GM12878 (cell line): Measurements from ENCODE around the gene FSIP1.

Experiments
- ATF7 ChIP-seq: fragments of 450-650 bp; IDR thresholded peaks from 2 replicates; pipeline ENCODE4 v1.6.1; 2016; ENCODE audit warnings: low read depth, mild to moderate bottlenecking
- EED ChIP-seq: sonication (generic); IDR thresholded peaks from 2 replicates; pipeline ENCODE4 v1.6.1; 2016; ENCODE audit warnings: antibody characterized with exemption, low read depth
- MYC ChIP-seq: IDR thresholded peaks from 2 replicates; pipeline ENCODE4 v1.6.1; 2011; ENCODE audit warnings: mild to moderate bottlenecking, low read length, moderate library complexity, inconsistent platforms; ENCODE audit not compliant: insufficient read depth, insufficient replicate concordance, insufficient read length, severe bottlenecking
- NFXL1 ChIP-seq: fragments of 450-650 bp; IDR thresholded peaks from 2 replicates; pipeline ENCODE4 v1.6.1; 2017; ENCODE audit warnings: antibody characterized with exemption, mild to moderate bottlenecking, borderline replicate concordance
- RCOR1 ChIP-seq: conservative IDR thresholded peaks from 2 replicates; pipeline ENCODE4 v1.6.1; 2012; ENCODE audit warnings: low read depth, low read length, improper control_type of control experiment
- SP1 ChIP-seq: IDR thresholded peaks from one replicate; pipeline ENCODE4 v1.6.1; 2011; ENCODE audit warnings: low read depth, low read length
- USF2 ChIP-seq: IDR thresholded peaks from 2 replicates; pipeline ENCODE4 v1.6.1; 2011; ENCODE audit warnings: low read depth, low read length, improper control_type of control experiment, borderline replicate concordance
- YY1 ChIP-seq: IDR thresholded peaks from 2 replicates; pipeline ENCODE4 v1.6.1; 2011; ENCODE audit warnings: low read depth, mild to moderate bottlenecking, low read length
- TF ChIP-seq, protein P1 (sequence below), 3 experiments: IDR thresholded peaks in 2 of 3; conservative IDR thresholded peaks in 1 of 3; 2 replicates each; pipeline ENCODE4 v1.5.1; 2011; ENCODE audit warnings: low read depth in 3 of 3, low read length in 3 of 3, mild to moderate bottlenecking in 3 of 3, control low read depth in 2 of 3, moderate library complexity in 2 of 3, inconsistent platforms in 1 of 3, mixed read lengths in 1 of 3; ENCODE audit not compliant: control insufficient read depth in 2 of 3, insufficient read depth in 1 of 3; ENCODE audit errors: extremely low read depth in 1 of 3
- TF ChIP-seq, protein P2 (sequence below): fragments of 450-650 bp; formaldehyde crosslinking; IDR thresholded peaks from 2 replicates; pipeline ENCODE4 v1.4.0; 2022; ENCODE audit warnings: mild to moderate bottlenecking, moderate library complexity
- TF ChIP-seq, protein P3 (sequence below): IDR thresholded peaks from 2 replicates; pipeline ENCODE4 v1.6.1; 2012; ENCODE audit warnings: mild to moderate bottlenecking, low read depth, low read length

DNA sequence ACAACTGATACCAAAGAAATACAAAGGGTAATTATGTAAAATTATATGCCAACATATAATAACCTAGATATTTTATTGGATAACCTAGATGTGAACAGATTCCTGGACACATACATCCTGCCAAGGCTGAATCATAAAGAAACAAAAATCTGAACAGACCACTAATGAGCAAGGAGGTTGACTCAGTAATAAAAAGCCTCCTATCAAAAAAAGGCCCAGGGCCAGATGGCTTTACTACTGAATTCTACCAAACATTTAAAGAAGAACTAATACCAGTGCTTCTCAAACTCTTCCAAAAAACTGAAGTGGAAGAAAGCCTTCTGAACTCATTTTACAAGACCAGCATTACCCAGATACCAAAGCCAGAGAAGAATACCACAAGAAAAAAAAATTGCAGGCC is 169.4 kb downstream of the FSIP1 start:
- TF ChIP-seq, protein P1, sequence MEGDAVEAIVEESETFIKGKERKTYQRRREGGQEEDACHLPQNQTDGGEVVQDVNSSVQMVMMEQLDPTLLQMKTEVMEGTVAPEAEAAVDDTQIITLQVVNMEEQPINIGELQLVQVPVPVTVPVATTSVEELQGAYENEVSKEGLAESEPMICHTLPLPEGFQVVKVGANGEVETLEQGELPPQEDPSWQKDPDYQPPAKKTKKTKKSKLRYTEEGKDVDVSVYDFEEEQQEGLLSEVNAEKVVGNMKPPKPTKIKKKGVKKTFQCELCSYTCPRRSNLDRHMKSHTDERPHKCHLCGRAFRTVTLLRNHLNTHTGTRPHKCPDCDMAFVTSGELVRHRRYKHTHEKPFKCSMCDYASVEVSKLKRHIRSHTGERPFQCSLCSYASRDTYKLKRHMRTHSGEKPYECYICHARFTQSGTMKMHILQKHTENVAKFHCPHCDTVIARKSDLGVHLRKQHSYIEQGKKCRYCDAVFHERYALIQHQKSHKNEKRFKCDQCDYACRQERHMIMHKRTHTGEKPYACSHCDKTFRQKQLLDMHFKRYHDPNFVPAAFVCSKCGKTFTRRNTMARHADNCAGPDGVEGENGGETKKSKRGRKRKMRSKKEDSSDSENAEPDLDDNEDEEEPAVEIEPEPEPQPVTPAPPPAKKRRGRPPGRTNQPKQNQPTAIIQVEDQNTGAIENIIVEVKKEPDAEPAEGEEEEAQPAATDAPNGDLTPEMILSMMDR (IDR thresholded peaks at IDR 0.05 in 2 of 3, conservative IDR thresholded peaks at IDR 0.05 in 1 of 3; ENCODE audit: control insufficient read depth in 2 of 3, extremely low read depth in 1 of 3, insufficient read depth in 1 of 3, low read depth in 3 of 3, low read length in 3 of 3): no peak
- TF ChIP-seq SP1 (no peak), RCOR1 (no peak), YY1 (no peak), MYC (no peak), EED (no peak), USF2 (no peak), ATF7 (no peak), NFXL1 (no peak)
- TF ChIP-seq, protein P2, sequence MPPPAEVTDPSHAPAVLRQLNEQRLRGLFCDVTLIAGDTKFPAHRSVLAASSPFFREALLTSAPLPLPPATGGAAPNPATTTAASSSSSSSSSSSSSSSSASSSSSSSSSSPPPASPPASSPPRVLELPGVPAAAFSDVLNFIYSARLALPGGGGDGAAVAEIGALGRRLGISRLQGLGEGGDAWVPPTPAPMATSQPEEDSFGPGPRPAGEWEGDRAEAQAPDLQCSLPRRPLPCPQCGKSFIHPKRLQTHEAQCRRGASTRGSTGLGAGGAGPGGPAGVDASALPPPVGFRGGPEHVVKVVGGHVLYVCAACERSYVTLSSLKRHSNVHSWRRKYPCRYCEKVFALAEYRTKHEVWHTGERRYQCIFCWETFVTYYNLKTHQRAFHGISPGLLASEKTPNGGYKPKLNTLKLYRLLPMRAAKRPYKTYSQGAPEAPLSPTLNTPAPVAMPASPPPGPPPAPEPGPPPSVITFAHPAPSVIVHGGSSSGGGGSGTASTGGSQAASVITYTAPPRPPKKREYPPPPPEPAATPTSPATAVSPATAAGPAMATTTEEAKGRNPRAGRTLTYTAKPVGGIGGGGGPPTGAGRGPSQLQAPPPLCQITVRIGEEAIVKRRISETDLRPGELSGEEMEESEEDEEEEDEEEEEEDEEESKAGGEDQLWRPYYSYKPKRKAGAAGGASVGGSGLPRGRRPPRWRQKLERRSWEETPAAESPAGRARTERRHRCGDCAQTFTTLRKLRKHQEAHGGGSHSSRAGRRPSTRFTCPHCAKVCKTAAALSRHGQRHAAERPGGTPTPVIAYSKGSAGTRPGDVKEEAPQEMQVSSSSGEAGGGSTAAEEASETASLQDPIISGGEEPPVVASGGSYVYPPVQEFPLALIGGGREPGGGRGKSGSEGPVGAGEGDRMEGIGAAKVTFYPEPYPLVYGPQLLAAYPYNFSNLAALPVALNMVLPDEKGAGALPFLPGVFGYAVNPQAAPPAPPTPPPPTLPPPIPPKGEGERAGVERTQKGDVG (CRISPR knock-in tag): no peak
- TF ChIP-seq, protein P3, sequence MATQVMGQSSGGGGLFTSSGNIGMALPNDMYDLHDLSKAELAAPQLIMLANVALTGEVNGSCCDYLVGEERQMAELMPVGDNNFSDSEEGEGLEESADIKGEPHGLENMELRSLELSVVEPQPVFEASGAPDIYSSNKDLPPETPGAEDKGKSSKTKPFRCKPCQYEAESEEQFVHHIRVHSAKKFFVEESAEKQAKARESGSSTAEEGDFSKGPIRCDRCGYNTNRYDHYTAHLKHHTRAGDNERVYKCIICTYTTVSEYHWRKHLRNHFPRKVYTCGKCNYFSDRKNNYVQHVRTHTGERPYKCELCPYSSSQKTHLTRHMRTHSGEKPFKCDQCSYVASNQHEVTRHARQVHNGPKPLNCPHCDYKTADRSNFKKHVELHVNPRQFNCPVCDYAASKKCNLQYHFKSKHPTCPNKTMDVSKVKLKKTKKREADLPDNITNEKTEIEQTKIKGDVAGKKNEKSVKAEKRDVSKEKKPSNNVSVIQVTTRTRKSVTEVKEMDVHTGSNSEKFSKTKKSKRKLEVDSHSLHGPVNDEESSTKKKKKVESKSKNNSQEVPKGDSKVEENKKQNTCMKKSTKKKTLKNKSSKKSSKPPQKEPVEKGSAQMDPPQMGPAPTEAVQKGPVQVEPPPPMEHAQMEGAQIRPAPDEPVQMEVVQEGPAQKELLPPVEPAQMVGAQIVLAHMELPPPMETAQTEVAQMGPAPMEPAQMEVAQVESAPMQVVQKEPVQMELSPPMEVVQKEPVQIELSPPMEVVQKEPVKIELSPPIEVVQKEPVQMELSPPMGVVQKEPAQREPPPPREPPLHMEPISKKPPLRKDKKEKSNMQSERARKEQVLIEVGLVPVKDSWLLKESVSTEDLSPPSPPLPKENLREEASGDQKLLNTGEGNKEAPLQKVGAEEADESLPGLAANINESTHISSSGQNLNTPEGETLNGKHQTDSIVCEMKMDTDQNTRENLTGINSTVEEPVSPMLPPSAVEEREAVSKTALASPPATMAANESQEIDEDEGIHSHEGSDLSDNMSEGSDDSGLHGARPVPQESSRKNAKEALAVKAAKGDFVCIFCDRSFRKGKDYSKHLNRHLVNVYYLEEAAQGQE: no peak
